Hepatocyte (in vitro differentiated cells): ENCODE data around the gene CYP3A4. TPM values are rescaled to one million over a fixed set of nuclear protein-coding genes. Genes with fewer than 3 reads are reported as not detected.
"Not testable (repeated sequence)": the region's sequence is repeated elsewhere in the genome, so short reads cannot be mapped to it uniquely, and the experiment has no call there.

Experiments
- DNase-seq: peaks from one replicate; pipeline ENCODE4 v3.0.0-alpha.2; 2016; ENCODE audit warnings: low spot score
- H2AFZ ChIP-seq: fragments of 200-600 bp; sonication (generic); 2 replicates; pipeline ENCODE4 v1.6.0; 2016; ENCODE audit warnings: antibody characterized with exemption, mild to moderate bottlenecking
- H3K27ac ChIP-seq: fragments of 200-600 bp; sonication (generic); 2 replicates; pipeline ENCODE4 v1.5.1; 2016; ENCODE audit warnings: mild to moderate bottlenecking
- H3K27me3 ChIP-seq: fragments of 200-600 bp; sonication (generic); 2 replicates; pipeline ENCODE4 v1.6.1; 2016
- H3K36me3 ChIP-seq: fragments of 200-600 bp; sonication (generic); replicated peaks from 2 replicates; pipeline ENCODE4 v1.5.1; 2016; ENCODE audit warnings: low read depth; ENCODE audit not compliant: insufficient read depth
- H3K4me1 ChIP-seq: fragments of 200-600 bp; sonication (generic); 2 replicates; pipeline ENCODE4 v1.5.1; 2016; ENCODE audit warnings: mild to moderate bottlenecking, moderate library complexity; ENCODE audit not compliant: insufficient read depth
- H3K4me2 ChIP-seq: fragments of 200-600 bp; sonication (generic); 2 replicates; pipeline ENCODE4 v1.6.0; 2016
- H3K4me3 ChIP-seq: fragments of 200-600 bp; sonication (generic); 2 replicates; pipeline ENCODE4 v1.5.1; 2016; ENCODE audit warnings: mild to moderate bottlenecking
- H3K79me2 ChIP-seq: fragments of 200-600 bp; sonication (generic); 2 replicates; pipeline ENCODE4 v1.6.0; 2017; ENCODE audit warnings: mild to moderate bottlenecking
- H3K9me2 ChIP-seq: fragments of 200-600 bp; sonication (generic); replicated peaks from 2 replicates; pipeline ENCODE4 v1.6.0; 2017; ENCODE audit warnings: mild to moderate bottlenecking; ENCODE audit not compliant: insufficient read depth
- H3K9me3 ChIP-seq: fragments of 200-600 bp; sonication (generic); 2 replicates; pipeline ENCODE4 v1.5.1; 2016; ENCODE audit warnings: low read depth, mild to moderate bottlenecking
- H4K20me1 ChIP-seq: fragments of 200-600 bp; sonication (generic); 2 replicates; pipeline ENCODE4 v1.6.0; 2016; ENCODE audit warnings: mild to moderate bottlenecking; ENCODE audit not compliant: insufficient read depth, poor library complexity, severe bottlenecking
- CTCF ChIP-seq: fragments of 200-600 bp; sonication (generic); IDR thresholded peaks from 2 replicates; pipeline ENCODE4 v1.5.1; 2016; ENCODE audit warnings: antibody characterized with exemption, mild to moderate bottlenecking; ENCODE audit not compliant: poor library complexity
- EZH2 ChIP-seq: fragments of 200-600 bp; sonication (generic); IDR thresholded peaks from 2 replicates; pipeline ENCODE4 v1.6.1; 2016; ENCODE audit warnings: antibody characterized with exemption, mild to moderate bottlenecking, borderline replicate concordance
- EZH2phosphoT487 ChIP-seq: fragments of 200-600 bp; sonication (generic); IDR thresholded peaks from one replicate; pipeline ENCODE4 v1.6.1; 2018; ENCODE audit warnings: antibody characterized with exemption, mild to moderate bottlenecking, low read depth, moderate library complexity; ENCODE audit not compliant: unreplicated experiment, severe bottlenecking
- WGBS: methylation state at CpG from one replicate; pipeline ENCODE4 v1.1.6; 2016; ENCODE audit warnings: low lambda C conversion rate; ENCODE audit errors: missing lambda C conversion rate; 5-methylcytosine and 5-hydroxymethylcytosine counted together
- polyA plus RNA-seq: library from polyadenylated mRNA; unstranded; fragments of >200 nt; fragmentation: Nextera tagmentation; extraction: Ambion mirVana; gene quantifications from 2 replicates; pipeline ENCODE4 v1.2.1, GENCODE V29; 2016
- total RNA-seq: library from RNA; depleted of rRNA; stranded (reverse); fragments of >200 nt; gene quantifications from 2 replicates; pipeline ENCODE4 v1.2.3, GENCODE V29; 2014

The CYP3A4 gene
- total and polyA plus RNA-seq, 2 experiments from 2014 or later, result 42.2 to 43.4 TPM

- Histone ChIP-seq H3K79me2 (no peaks in the 10 kb centered on the region), H3K4me1 (peaks cover 10% of the 10 kb centered on the region), H2AFZ (no peak overlapping the region), H3K36me3 (no peaks in the 10 kb centered on the region), H3K4me3 (no peak overlapping the region), H3K9me2 (no peaks in the 10 kb centered on the region), H3K4me2 (no peak overlapping the region), H3K9me3 (no peaks in the 10 kb centered on the region), H3K27me3 (no peaks in the 10 kb centered on the region), H4K20me1 (no peaks in the 10 kb centered on the region), H3K27ac (no peak overlapping the region)
- TF ChIP-seq CTCF (no peak), EZH2phosphoT487 (no peak), EZH2 (no peak)
- 75% methylated on average over 4 of the region's 4 CpGs for WGBS
- no peak for DNase-seq
Measured at GRCh38 chr7:99789441-99790070, 5.6 kb upstream of the CYP3A4 start.

- Histone ChIP-seq H3K4me1 (peaks cover 5% of the 10 kb centered on the region), H3K4me2 (no peak overlapping the region), H3K9me3 (no peaks in the 10 kb centered on the region), H3K9me2 (no peaks in the 10 kb centered on the region), H3K27ac (no peak overlapping the region), H3K79me2 (no peaks in the 10 kb centered on the region), H3K27me3 (no peaks in the 10 kb centered on the region), H4K20me1 (no peaks in the 10 kb centered on the region), H3K36me3 (no peaks in the 10 kb centered on the region), H2AFZ (no peak overlapping the region), H3K4me3 (no peak overlapping the region)
- DNase-seq, result no peak
- TF ChIP-seq EZH2phosphoT487, result no peak
- TF ChIP-seq CTCF, result no peak
- no peak for TF ChIP-seq EZH2
- WGBS, result 89% methylated on average over 2 of the region's 2 CpGs
Measured at GRCh38 chr7:99788554-99788953, 4.6 kb upstream of the CYP3A4 start.

DNA sequence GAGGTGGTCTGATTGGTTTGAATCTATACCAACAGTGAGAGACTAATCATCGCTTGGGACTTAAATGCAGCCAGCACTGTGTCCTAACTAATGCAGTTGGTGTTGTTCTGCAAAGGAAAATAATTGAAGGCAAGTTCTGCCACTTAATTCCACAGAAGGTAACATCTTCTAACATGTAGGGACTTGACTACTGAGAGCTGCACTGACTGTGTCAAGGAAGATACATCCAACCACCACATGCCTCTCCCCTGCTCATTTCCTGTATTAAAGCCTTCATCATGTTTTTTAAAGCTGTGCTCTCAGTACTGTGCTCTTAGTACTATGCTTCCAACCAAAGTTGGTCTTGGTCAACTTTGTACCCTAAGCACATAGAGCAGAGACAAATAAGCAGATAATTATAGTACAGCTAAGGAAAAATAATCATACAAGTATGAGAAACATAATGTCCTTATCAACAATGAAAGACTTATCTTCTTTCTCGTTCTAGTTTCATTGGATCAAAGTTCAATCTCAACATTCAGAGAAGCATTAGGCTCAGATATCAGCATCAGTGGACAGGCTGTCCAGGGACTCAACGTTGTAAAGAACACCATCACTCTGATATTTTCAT is 2.8 kb upstream of the CYP3A4 start:
- Histone ChIP-seq H3K27me3 (no peaks in the 10 kb centered on the region), H3K4me1 (peaks cover 5% of the 10 kb centered on the region), H3K36me3 (no peaks in the 10 kb centered on the region), H3K4me2 (no peak overlapping the region), H3K79me2 (no peaks in the 10 kb centered on the region), H3K9me2 (no peaks in the 10 kb centered on the region), H3K9me3 (no peaks in the 10 kb centered on the region), H3K27ac (peak overlapping the region; percentile 22), H2AFZ (no peak overlapping the region), H4K20me1 (no peaks in the 10 kb centered on the region), H3K4me3 (no peak overlapping the region)
- 65% methylated on average over 3 of the region's 3 CpGs for WGBS
- no peak for DNase-seq
- no peak for TF ChIP-seq EZH2
- TF ChIP-seq CTCF, result no peak
- TF ChIP-seq EZH2phosphoT487, result no peak

GRCh38 chr7:99785654-99786053 is 1.7 kb upstream of the CYP3A4 start:
- 85% methylated on average over 3 of the region's 3 CpGs for WGBS
- H3K4me2 ChIP-seq, H3K4me1 ChIP-seq, H3K27me3 ChIP-seq, H3K4me3 ChIP-seq, H3K27ac ChIP-seq, H3K9me2 ChIP-seq, H3K79me2 ChIP-seq, H3K36me3 ChIP-seq, H4K20me1 ChIP-seq, H2AFZ ChIP-seq, DNase-seq, H3K9me3 ChIP-seq: not testable (repeated sequence)
